ENCODE data around the gene C1orf35.

DNA sequence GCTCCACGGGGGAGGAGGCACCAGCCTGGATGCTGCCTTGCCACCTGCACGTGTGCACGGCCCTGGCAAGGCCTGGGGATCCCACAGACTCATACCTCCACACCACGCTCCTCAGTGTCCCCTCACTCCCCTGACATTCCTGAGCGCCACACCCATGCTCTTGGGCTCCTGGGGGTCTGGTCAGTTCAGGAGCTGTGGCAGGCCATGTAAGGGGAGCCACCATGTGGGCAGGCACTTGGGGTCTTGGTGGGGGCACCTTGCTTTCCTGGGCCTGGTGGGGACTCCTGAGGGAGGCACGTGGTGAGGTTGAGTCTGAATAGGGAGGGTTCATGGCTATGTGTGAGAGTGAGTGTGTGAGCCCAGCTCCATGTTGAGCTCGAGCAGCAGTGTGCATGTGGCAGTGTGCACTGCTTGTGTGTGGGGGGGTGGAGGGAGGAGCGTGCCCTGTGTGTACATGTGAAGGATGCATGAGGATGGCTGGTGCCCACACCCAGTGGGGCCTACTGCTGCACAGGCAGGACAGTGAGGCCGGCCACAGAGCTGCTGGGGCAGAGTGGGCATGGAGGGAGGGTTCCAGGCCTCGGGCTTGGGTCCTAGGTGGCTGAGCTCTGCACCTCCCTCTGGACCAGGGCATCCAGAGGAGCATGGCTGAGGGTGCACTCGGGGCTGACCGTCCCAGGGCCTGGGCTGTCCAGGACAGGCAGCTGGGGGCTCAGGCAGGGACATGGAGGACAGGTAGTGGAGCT, 48.2 kb upstream of the C1orf35 start:
- no peak for TF ChIP-seq POLR2A (IDR thresholded peaks at IDR 0.05)
- TF ChIP-seq, protein P1, sequence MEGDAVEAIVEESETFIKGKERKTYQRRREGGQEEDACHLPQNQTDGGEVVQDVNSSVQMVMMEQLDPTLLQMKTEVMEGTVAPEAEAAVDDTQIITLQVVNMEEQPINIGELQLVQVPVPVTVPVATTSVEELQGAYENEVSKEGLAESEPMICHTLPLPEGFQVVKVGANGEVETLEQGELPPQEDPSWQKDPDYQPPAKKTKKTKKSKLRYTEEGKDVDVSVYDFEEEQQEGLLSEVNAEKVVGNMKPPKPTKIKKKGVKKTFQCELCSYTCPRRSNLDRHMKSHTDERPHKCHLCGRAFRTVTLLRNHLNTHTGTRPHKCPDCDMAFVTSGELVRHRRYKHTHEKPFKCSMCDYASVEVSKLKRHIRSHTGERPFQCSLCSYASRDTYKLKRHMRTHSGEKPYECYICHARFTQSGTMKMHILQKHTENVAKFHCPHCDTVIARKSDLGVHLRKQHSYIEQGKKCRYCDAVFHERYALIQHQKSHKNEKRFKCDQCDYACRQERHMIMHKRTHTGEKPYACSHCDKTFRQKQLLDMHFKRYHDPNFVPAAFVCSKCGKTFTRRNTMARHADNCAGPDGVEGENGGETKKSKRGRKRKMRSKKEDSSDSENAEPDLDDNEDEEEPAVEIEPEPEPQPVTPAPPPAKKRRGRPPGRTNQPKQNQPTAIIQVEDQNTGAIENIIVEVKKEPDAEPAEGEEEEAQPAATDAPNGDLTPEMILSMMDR (IDR thresholded peaks at IDR 0.05): no peak
